ENCODE measurements around the gene SEMA4G. TPM values are rescaled to one million over a fixed set of nuclear protein-coding genes. Genes with fewer than 3 reads are reported as not detected.

Gene SEMA4G
- total and polyA plus RNA-seq, 2 donors, result 0.24 to 1.2 TPM

GRCh38 chr10:100995181-100995580 is 25.9 kb downstream of the SEMA4G start:
- DNase-seq (ENCODE audit: low read depth in 6 of 9, low spot score in 9 of 9), result no peak
- peaks cover 18 to 29% of the 10 kb centered on the region in 2 donors for H3K36me3 ChIP-seq (ENCODE audit: control insufficient read depth in 2 of 2, insufficient read depth in 2 of 2, low read length in 1 of 2)
- no peaks in the 10 kb centered on the region for H3K9me3 ChIP-seq (ENCODE audit: control insufficient read depth in 2 of 2, insufficient read depth in 1 of 2, low read length in 1 of 2)
- 90% methylated on average over 6 of the region's 6 CpGs for WGBS
- H3K27ac ChIP-seq (ENCODE audit: low read depth in 1 of 2, low read length in 1 of 2), result no peak overlapping the region
- H3K4me1 ChIP-seq (ENCODE audit: control insufficient read depth in 2 of 2, insufficient read depth in 2 of 2, low read length in 2 of 2), result peaks cover 22 to 27% of the 10 kb centered on the region in 2 donors
- H3K27me3 ChIP-seq (ENCODE audit: control insufficient read depth in 2 of 2, insufficient read depth in 1 of 2, low read length in 1 of 2), result peaks cover 0 to 9% of the 10 kb centered on the region in 2 donors
- H3K4me3 ChIP-seq (ENCODE audit: low read length in 2 of 2), result no peak overlapping the region

DNA sequence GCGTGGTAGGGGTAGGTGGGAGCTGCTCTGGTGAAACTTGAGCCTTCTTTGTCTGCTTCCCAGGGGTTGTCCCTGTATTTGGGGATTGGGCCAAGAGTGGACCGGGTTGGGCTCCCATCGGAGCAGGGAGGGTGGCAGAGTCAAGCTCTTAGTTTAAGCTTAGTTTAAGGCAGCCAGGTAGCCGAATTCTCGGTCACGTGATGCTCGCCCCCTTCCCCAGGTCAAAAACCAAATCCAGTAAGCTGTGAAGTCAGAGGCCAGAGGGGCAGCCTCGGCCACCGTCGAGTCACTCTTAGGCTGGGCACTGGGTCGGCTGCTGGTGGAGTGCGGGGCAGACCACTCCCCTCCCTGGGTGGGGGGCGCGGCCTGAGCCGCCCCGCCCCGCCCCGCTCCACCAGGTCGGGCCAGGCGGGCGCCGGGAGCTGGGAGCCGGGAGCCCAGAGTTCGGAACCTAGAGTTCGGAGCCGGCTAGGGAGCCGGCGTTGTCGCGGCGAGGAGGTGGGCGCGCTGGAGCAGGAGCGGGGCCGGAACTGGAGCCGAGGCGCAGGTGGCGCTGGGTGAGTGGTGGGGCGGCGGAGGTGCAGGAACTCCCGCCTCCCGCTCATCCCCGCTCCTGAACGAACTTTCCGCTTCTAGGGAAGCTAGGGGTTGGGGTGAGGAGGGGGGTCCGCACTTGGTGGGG is 27.5 kb downstream of the SEMA4G start:
- Histone ChIP-seq H3K36me3 (ENCODE audit: control insufficient read depth in 2 of 2, insufficient read depth in 2 of 2, low read length in 1 of 2) (peaks cover 8 to 15% of the 10 kb centered on the region in 2 donors), H3K27me3 (ENCODE audit: control insufficient read depth in 2 of 2, insufficient read depth in 1 of 2, low read length in 1 of 2) (peaks cover 0 to 20% of the 10 kb centered on the region in 2 donors)
- 4% methylated on average over 46 of the region's 46 CpGs for WGBS

GRCh38 chr10:100997360-100998182 is 28.3 kb downstream of the SEMA4G start:
- peak overlapping the region; percentile 70 to 91 for H3K27ac ChIP-seq (ENCODE audit: low read depth in 1 of 2, low read length in 1 of 2)
- H3K9me3 ChIP-seq (ENCODE audit: control insufficient read depth in 2 of 2, insufficient read depth in 1 of 2, low read length in 1 of 2), result no peaks in the 10 kb centered on the region
- peaks cover 8 to 15% of the 10 kb centered on the region in 2 donors for H3K36me3 ChIP-seq (ENCODE audit: control insufficient read depth in 2 of 2, insufficient read depth in 2 of 2, low read length in 1 of 2)
- H3K27me3 ChIP-seq (ENCODE audit: control insufficient read depth in 2 of 2, insufficient read depth in 1 of 2, low read length in 1 of 2), result peaks cover 0 to 20% of the 10 kb centered on the region in 2 donors
- peaks cover 22 to 29% of the 10 kb centered on the region in 2 donors for H3K4me1 ChIP-seq (ENCODE audit: control insufficient read depth in 2 of 2, insufficient read depth in 2 of 2, low read length in 2 of 2)
- peak overlapping the region; percentile 82 for H3K4me3 ChIP-seq (ENCODE audit: low read length in 2 of 2)
- WGBS, result under 1% methylated on average over 66 of the region's 66 CpGs
- DNase-seq (ENCODE audit: low read depth in 6 of 9, low spot score in 9 of 9), result peak in 6 of 9 donors; percentile 46 to 83 (median 62)

More for the DNA sequence above, 27.5 kb downstream of the SEMA4G start:
- peak in 3 of 9 donors; percentile 46 to 49 (median 47) for DNase-seq (ENCODE audit: low read depth in 6 of 9, low spot score in 9 of 9)
- H3K27ac ChIP-seq (ENCODE audit: low read depth in 1 of 2, low read length in 1 of 2), result peak overlapping the region; percentile 74 to 83
- no peaks in the 10 kb centered on the region for H3K9me3 ChIP-seq (ENCODE audit: control insufficient read depth in 2 of 2, insufficient read depth in 1 of 2, low read length in 1 of 2)
- peak overlapping the region; percentile 82 for H3K4me3 ChIP-seq (ENCODE audit: low read length in 2 of 2)
- peaks cover 22 to 29% of the 10 kb centered on the region in 2 donors for H3K4me1 ChIP-seq (ENCODE audit: control insufficient read depth in 2 of 2, insufficient read depth in 2 of 2, low read length in 2 of 2)

GRCh38 chr10:100998183-100998990 is 29.1 kb downstream of the SEMA4G start:
- Histone ChIP-seq H3K36me3 (ENCODE audit: control insufficient read depth in 2 of 2, insufficient read depth in 2 of 2, low read length in 1 of 2) (peaks cover 3 to 11% of the 10 kb centered on the region in 2 donors), H3K9me3 (ENCODE audit: control insufficient read depth in 2 of 2, insufficient read depth in 1 of 2, low read length in 1 of 2) (no peaks in the 10 kb centered on the region), H3K27ac (ENCODE audit: low read depth in 1 of 2, low read length in 1 of 2) (peak overlapping the region; percentile 70 to 91), H3K27me3 (ENCODE audit: control insufficient read depth in 2 of 2, insufficient read depth in 1 of 2, low read length in 1 of 2) (peaks cover 0 to 20% of the 10 kb centered on the region in 2 donors), H3K4me3 (ENCODE audit: low read length in 2 of 2) (peak overlapping the region; percentile 82), H3K4me1 (ENCODE audit: control insufficient read depth in 2 of 2, insufficient read depth in 2 of 2, low read length in 2 of 2) (peaks cover 22 to 29% of the 10 kb centered on the region in 2 donors)
- DNase-seq (ENCODE audit: low read depth in 6 of 9, low spot score in 9 of 9), result peak in 6 of 9 donors; percentile 39 to 78 (median 56)
- 7% methylated on average over 25 of the region's 25 CpGs for WGBS

DNA sequence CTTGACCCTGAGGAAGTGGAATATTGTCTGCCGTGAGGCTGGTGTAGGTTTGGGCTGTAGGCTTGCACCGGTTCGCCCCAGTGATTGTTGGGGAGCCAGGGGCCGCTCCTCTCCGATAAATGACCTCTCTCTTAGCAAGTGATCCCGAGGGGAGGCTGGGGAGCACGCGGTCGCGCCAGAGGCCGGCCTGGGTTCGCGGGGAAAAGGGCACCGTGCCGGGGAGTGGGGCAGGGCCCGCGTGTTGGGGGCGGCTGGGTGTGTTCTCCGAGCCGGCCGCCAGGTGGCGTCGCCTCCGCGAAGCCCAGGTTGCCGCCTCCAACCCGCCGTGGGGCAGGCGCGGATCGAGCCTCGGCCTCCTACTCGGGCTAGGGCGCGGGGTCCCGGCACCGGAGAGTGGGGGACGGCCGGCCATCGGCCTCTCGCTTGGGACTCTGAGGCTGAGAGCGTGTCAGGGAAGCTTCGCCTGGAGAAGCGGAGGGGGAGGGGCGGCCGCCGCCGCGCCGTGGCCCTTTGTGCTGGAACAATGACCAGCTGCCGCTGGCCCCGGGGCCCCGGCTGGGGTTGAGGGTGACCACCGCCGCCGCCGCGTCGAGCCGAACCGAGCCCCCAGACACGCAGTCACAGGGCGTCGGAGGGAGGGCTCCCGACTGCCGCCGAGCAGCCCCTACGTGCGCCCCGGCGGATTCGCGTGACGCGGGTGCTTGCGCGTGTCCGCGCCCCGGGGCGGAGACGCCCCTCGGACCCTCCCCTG is 29.9 kb downstream of the SEMA4G start:
- H3K27me3 ChIP-seq (ENCODE audit: control insufficient read depth in 2 of 2, insufficient read depth in 1 of 2, low read length in 1 of 2), result peaks cover 0 to 20% of the 10 kb centered on the region in 2 donors
- peaks cover 22 to 29% of the 10 kb centered on the region in 2 donors for H3K4me1 ChIP-seq (ENCODE audit: control insufficient read depth in 2 of 2, insufficient read depth in 2 of 2, low read length in 2 of 2)
- under 1% methylated on average over 82 of the region's 83 CpGs for WGBS
- peak overlapping the region; percentile 80 to 91 for H3K27ac ChIP-seq (ENCODE audit: low read depth in 1 of 2, low read length in 1 of 2)
- DNase-seq (ENCODE audit: low read depth in 6 of 9, low spot score in 9 of 9), result peak in 5 of 9 donors; percentile 46 to 82 (median 69)
- peaks cover 0 to 6% of the 10 kb centered on the region in 2 donors for H3K36me3 ChIP-seq (ENCODE audit: control insufficient read depth in 2 of 2, insufficient read depth in 2 of 2, low read length in 1 of 2)
- H3K4me3 ChIP-seq (ENCODE audit: low read length in 2 of 2), result peak overlapping the region; percentile 82
- H3K9me3 ChIP-seq (ENCODE audit: control insufficient read depth in 2 of 2, insufficient read depth in 1 of 2, low read length in 1 of 2), result no peaks in the 10 kb centered on the region

- under 1% methylated on average over 44 of the region's 44 CpGs for WGBS
These were observed 30.4 kb downstream of the SEMA4G start, which contains the start of gene LZTS2 for GRCh38 chr10:100999742-101000126. TSS of gene LZTS2 (plus strand) at chr10:100999808. CDS start at chr10:101002539, 2,731 bp downstream.

DNA sequence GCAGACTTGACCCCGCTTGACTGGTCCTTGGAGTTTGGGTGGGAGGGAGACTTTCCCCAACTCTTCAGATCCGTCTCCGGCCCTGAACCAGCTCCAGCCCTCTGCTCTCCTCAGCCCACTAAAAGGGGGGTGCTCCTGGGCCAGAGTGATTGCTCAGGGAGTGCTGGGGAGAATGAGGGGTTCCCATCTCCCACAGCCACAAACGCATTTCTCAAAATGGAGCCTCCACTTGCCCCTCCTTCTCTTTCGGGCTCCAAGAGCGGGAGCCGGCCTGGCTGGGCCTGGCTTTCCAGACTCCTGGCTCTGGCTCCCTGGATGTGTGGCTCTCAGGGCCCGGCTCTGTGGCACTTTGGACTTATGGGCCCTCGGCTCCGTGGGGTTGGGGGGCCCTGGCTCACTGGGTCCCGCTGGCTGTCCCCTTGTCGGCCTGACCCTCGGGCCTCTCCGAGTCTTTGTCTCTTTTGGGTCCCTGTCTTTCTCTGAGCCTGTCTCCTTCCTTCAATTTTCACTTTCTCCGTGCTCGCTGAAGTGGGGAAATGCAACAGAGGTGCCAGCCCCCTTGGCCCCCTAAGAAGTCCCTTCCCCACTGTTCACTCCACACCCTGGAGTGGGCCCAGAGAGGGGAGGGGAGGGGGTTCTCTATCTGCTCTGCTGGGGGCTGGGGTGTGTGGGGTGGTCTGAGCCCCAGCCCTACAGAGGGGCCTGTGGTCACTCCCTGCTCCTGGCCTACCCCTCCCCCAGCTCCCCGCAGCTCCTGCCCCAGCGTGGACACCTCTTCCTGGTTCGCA is 31.0 kb downstream of the SEMA4G start:
- no peak for DNase-seq (ENCODE audit: low read depth in 6 of 9, low spot score in 9 of 9)
- no peaks in the 10 kb centered on the region for H3K9me3 ChIP-seq (ENCODE audit: control insufficient read depth in 2 of 2, insufficient read depth in 1 of 2, low read length in 1 of 2)
- H3K4me1 ChIP-seq (ENCODE audit: control insufficient read depth in 2 of 2, insufficient read depth in 2 of 2, low read length in 2 of 2), result peaks cover 22 to 29% of the 10 kb centered on the region in 2 donors
- peak overlapping the region; percentile 69 to 74 for H3K27ac ChIP-seq (ENCODE audit: low read depth in 1 of 2, low read length in 1 of 2)
- WGBS, result 19% methylated on average over 19 of the region's 19 CpGs
- peak overlapping the region; percentile 51 to 82 for H3K4me3 ChIP-seq (ENCODE audit: low read length in 2 of 2)
- H3K36me3 ChIP-seq (ENCODE audit: control insufficient read depth in 2 of 2, insufficient read depth in 2 of 2, low read length in 1 of 2), result peaks cover 2% of the 10 kb centered on the region in 2 donors
- H3K27me3 ChIP-seq (ENCODE audit: control insufficient read depth in 2 of 2, insufficient read depth in 1 of 2, low read length in 1 of 2), result peaks cover 0 to 20% of the 10 kb centered on the region in 2 donors

More at GRCh38 chr10:100999742-101000126, 30.4 kb downstream of the SEMA4G start, which contains the start of gene LZTS2:
- Histone ChIP-seq H3K9me3 (ENCODE audit: control insufficient read depth in 2 of 2, insufficient read depth in 1 of 2, low read length in 1 of 2) (no peaks in the 10 kb centered on the region), H3K36me3 (ENCODE audit: control insufficient read depth in 2 of 2, insufficient read depth in 2 of 2, low read length in 1 of 2) (peaks cover 0 to 3% of the 10 kb centered on the region in 2 donors), H3K27ac (ENCODE audit: low read depth in 1 of 2, low read length in 1 of 2) (peak within 1 kb of the TSS; percentile 80 to 91), H3K27me3 (ENCODE audit: control insufficient read depth in 2 of 2, insufficient read depth in 1 of 2, low read length in 1 of 2) (peaks cover 0 to 20% of the 10 kb centered on the region in 2 donors), H3K4me3 (ENCODE audit: low read length in 2 of 2) (peak within 1 kb of the TSS; percentile 82), H3K4me1 (ENCODE audit: control insufficient read depth in 2 of 2, insufficient read depth in 2 of 2, low read length in 2 of 2) (peaks cover 22 to 29% of the 10 kb centered on the region in 2 donors)
- DNase-seq (ENCODE audit: low read depth in 6 of 9, low spot score in 9 of 9), result no peak
